Measurements from ENCODE around the gene TNFRSF19.

Gene TNFRSF19

DNA sequence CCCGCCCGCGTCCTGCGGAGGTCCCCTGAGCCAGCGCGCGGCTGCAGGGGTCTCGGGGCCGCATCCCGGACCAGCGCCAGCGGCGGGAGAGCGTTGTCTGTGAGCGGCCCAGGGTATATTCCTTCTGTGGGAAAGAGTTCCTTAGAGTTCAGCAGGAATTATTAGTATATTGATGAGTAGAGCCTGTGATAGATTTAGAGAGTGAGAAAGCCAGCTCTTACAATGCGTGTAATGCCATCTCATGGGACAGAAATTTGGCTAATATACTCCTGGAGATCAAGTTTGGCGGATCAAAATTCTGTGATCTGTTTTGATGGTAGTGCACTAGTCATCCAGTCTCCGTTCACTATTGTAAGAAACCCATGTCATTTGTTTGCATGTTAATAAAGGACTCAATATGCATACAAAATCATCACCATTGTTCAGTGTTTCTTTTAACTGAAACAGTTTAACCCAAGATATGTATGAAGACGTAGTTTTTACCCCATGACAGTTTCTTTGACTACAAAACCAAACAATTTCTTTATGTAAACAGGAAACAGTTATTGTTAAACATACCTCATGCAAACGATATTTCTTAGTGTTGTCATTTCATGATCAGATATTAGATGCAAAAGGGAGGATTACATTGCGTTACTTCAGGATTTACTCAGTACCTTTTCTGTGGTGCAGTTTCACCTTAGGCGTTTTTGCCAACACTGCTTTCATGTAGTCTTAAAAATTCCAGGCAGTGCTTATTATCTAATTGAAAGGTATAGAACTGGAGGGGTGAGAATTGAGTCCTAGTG is 9.9 kb downstream of the TNFRSF19 start:
- ATAC-seq, result no peak
- TF ChIP-seq ZNF8 (CRISPR knock-in tag; IDR thresholded peaks at IDR 0.05), result no peak
- TF ChIP-seq, protein P1, sequence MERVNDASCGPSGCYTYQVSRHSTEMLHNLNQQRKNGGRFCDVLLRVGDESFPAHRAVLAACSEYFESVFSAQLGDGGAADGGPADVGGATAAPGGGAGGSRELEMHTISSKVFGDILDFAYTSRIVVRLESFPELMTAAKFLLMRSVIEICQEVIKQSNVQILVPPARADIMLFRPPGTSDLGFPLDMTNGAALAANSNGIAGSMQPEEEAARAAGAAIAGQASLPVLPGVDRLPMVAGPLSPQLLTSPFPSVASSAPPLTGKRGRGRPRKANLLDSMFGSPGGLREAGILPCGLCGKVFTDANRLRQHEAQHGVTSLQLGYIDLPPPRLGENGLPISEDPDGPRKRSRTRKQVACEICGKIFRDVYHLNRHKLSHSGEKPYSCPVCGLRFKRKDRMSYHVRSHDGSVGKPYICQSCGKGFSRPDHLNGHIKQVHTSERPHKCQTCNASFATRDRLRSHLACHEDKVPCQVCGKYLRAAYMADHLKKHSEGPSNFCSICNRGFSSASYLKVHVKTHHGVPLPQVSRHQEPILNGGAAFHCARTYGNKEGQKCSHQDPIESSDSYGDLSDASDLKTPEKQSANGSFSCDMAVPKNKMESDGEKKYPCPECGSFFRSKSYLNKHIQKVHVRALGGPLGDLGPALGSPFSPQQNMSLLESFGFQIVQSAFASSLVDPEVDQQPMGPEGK (CRISPR knock-in tag; IDR thresholded peaks at IDR 0.05; ENCODE audit: borderline replicate concordance), result no peak
- TF ChIP-seq TOX (CRISPR knock-in tag; IDR thresholded peaks at IDR 0.05; ENCODE audit: borderline replicate concordance), result no peak
- no peak for TF ChIP-seq SNAI2 (CRISPR knock-in tag; IDR thresholded peaks at IDR 0.05)
- TF ChIP-seq ZNF70 (CRISPR knock-in tag; IDR thresholded peaks at IDR 0.05), result no peak
- TF ChIP-seq ESRRG (CRISPR knock-in tag; IDR thresholded peaks at IDR 0.05), result no peak
- no peak for TF ChIP-seq ZFP30 (CRISPR knock-in tag; IDR thresholded peaks at IDR 0.05)
- TF ChIP-seq PPARA (CRISPR knock-in tag; IDR thresholded peaks at IDR 0.05; ENCODE audit: borderline replicate concordance), result no peak
- TF ChIP-seq RARB (CRISPR knock-in tag; IDR thresholded peaks at IDR 0.05), result no peak
- no peak for TF ChIP-seq CREB5 (CRISPR knock-in tag; IDR thresholded peaks at IDR 0.05; ENCODE audit: low read depth)
- no peak for TF ChIP-seq OSR1 (CRISPR knock-in tag; IDR thresholded peaks at IDR 0.05)
- TF ChIP-seq GLIS3 (CRISPR knock-in tag; IDR thresholded peaks at IDR 0.05), result no peak
- TF ChIP-seq ARNTL (CRISPR knock-in tag; IDR thresholded peaks at IDR 0.05; ENCODE audit: borderline replicate concordance, low read depth), result no peak
- no peak for TF ChIP-seq ISL1 (CRISPR knock-in tag; IDR thresholded peaks at IDR 0.05)
- TF ChIP-seq POU6F1 (CRISPR knock-in tag; IDR thresholded peaks at IDR 0.05; ENCODE audit: borderline replicate concordance, low read depth), result no peak
- TF ChIP-seq BACH2 (CRISPR knock-in tag; IDR thresholded peaks at IDR 0.05; ENCODE audit: borderline replicate concordance), result no peak
- TF ChIP-seq ZC3H10 (CRISPR knock-in tag; IDR thresholded peaks at IDR 0.05), result no peak

DNA sequence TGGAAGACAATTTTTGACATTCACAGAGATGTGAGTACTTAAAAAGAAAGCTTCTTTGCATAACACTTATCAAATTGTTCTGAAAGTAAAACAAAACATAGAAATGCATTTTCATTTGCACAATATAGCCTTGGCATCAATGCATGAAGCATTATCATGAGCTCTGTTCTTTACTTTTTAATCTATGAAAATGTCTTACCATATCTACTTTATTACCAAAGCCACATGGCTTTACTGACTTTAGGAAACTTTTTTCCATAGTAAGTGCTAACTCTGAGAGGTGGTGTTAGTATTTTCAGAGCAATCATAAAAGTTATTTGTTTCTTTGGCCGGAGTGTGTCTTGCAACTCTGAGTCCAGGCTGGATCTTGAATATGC is 10.5 kb downstream of the TNFRSF19 start:
- no peak for TF ChIP-seq SNAI2 (CRISPR knock-in tag; IDR thresholded peaks at IDR 0.05)
- TF ChIP-seq GLIS3 (CRISPR knock-in tag; IDR thresholded peaks at IDR 0.05), result no peak
- TF ChIP-seq ZNF565 (CRISPR knock-in tag; conservative IDR thresholded peaks at IDR 0.05; ENCODE audit: low read depth), result no peak
- no peak for TF ChIP-seq ZNF8 (CRISPR knock-in tag; IDR thresholded peaks at IDR 0.05)
- no peak for TF ChIP-seq OSR1 (CRISPR knock-in tag; IDR thresholded peaks at IDR 0.05)
- TF ChIP-seq ARNTL (CRISPR knock-in tag; IDR thresholded peaks at IDR 0.05; ENCODE audit: borderline replicate concordance, low read depth), result no peak
- no peak for TF ChIP-seq CREB5 (CRISPR knock-in tag; IDR thresholded peaks at IDR 0.05; ENCODE audit: low read depth)
- no peak for TF ChIP-seq TOX (CRISPR knock-in tag; IDR thresholded peaks at IDR 0.05; ENCODE audit: borderline replicate concordance)
- no peak for TF ChIP-seq CSDC2 (CRISPR knock-in tag; IDR thresholded peaks at IDR 0.05)
- TF ChIP-seq ZFP30 (CRISPR knock-in tag; IDR thresholded peaks at IDR 0.05), result no peak
- no peak for TF ChIP-seq ZNF70 (CRISPR knock-in tag; IDR thresholded peaks at IDR 0.05)
- no peak for TF ChIP-seq BACH2 (CRISPR knock-in tag; IDR thresholded peaks at IDR 0.05; ENCODE audit: borderline replicate concordance)
- no peak for TF ChIP-seq PPARA (CRISPR knock-in tag; IDR thresholded peaks at IDR 0.05; ENCODE audit: borderline replicate concordance)
- no peak for TF ChIP-seq ZFP3 (CRISPR knock-in tag; IDR thresholded peaks at IDR 0.05)
- TF ChIP-seq ZC3H10 (CRISPR knock-in tag; IDR thresholded peaks at IDR 0.05), result no peak
- TF ChIP-seq RARB (CRISPR knock-in tag; IDR thresholded peaks at IDR 0.05), result no peak
- TF ChIP-seq, protein P2, sequence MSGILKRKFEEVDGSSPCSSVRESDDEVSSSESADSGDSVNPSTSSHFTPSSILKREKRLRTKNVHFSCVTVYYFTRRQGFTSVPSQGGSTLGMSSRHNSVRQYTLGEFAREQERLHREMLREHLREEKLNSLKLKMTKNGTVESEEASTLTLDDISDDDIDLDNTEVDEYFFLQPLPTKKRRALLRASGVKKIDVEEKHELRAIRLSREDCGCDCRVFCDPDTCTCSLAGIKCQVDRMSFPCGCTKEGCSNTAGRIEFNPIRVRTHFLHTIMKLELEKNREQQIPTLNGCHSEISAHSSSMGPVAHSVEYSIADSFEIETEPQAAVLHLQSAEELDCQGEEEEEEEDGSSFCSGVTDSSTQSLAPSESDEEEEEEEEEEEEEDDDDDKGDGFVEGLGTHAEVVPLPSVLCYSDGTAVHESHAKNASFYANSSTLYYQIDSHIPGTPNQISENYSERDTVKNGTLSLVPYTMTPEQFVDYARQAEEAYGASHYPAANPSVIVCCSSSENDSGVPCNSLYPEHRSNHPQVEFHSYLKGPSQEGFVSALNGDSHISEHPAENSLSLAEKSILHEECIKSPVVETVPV (CRISPR knock-in tag; IDR thresholded peaks at IDR 0.05), result no peak
- TF ChIP-seq ISL1 (CRISPR knock-in tag; IDR thresholded peaks at IDR 0.05), result no peak
- TF ChIP-seq ESRRG (CRISPR knock-in tag; IDR thresholded peaks at IDR 0.05), result no peak
- no peak for TF ChIP-seq POU6F1 (CRISPR knock-in tag; IDR thresholded peaks at IDR 0.05; ENCODE audit: borderline replicate concordance, low read depth)
- ATAC-seq, result no peak
